Superior temporal gyrus (tissue), 1 donor: ENCODE data around the gene UIMC1.

Experiments
- DNase-seq: peaks from one replicate; pipeline ENCODE4 v3.0.0-alpha.2; 2016; ENCODE audit errors: extremely low spot score

Gene UIMC1

DNA sequence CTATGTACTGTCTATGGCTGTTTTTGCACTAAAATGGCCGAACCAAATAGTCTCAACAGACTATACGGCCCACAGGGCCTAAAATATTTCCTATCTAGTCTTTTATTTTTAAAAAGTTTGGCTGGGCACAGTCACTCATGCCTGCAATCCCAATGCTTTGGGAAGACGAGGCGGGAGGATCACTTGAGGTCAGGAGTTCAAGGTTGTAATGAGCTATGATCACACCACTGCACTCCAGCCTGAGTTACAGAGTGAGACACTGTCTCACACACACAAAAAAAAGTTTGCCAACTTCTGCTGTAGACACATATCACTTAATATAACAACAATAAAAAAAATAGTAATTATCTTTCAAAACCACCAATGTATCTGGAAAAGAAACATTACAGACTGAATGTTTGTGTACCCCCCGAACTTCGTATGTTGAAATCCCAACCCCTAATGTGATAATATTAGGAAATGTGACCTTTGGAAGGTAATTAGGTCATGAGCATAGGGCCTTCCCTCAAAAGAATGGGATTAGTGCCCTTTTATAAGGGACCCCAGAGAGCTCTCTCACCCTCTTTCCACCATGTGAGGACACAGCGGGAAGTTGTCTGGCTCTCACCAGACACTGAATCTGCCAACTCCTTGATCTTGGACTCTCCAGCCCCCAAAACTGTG, 53.9 kb downstream of the UIMC1 start:
- no peak for DNase-seq

DNA sequence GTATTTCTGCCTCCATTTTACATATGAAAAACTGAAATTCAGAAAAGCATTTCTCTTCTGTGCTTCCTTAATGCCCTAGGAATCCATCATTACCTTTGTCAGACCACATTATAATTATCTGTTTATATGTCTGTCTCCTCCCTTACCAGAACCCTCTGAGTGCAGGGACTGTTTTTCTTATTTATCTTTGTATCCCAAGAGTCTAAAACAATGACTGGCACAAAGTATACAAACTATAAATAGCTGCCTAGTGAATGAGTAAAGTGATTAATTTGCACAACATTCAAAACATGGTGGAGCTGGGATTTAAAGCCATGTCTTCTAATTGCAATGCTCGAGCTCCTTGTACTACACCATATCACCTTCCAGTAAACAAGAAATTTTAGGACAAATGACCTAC, 58.1 kb downstream of the UIMC1 start:
- DNase-seq = no peak

DNA sequence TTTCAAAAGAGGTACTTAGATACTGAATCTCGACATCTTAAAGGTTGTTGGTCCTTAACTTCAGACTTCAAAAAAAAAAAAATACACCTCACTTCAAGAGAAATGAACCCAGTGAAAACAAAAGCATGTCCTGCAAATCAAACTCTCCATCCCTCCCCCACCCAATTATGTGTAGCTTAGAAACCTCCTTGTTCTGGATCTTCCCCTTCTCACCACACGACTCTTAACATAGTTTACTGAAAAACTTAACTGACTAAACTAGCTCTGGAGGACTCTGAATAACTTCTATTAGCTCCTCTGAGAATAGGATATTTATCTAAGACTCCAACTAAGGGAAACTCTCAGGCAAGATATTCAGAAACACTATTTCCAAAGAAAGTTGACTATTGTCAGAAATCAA, 58.7 kb downstream of the UIMC1 start:
- no peak for DNase-seq

DNA sequence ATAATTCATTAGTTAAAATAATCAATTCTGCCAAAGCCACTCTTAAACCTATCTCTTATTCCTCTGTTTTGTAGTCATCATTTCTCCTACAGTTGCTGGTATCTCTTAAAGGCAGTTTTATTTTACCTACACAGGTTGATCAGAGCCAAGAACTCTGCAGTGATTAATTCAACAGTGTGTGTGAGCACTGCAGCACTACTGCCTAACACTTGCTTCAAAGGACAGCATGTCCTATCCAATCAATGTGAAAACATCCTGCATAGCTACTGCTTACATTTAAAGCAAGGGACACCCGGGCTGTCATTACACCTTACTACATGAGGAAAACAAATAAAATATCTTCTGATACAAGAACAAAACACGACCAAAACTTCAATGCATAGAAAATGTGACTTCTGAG, 62.3 kb downstream of the UIMC1 start:
- no peak for DNase-seq

DNA sequence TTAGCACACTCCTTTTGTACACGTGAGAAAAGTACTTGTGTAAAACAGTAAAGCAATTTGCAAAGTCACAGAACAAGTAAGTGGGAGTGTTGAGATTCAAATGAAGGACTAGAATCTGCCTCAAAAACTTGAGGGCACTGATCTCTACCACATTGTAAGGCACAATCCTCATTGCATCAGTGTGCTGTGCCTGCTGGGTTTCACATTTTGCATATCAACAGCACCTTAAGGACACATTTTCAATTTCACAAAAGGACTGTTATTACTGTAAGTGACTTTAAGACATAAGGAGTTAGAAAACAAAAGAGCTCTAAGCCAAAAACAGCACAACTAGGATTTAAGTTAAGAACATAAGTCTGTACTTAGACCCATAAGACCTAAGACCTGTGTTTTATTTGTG, 62.8 kb downstream of the UIMC1 start:
- DNase-seq = no peak

DNA sequence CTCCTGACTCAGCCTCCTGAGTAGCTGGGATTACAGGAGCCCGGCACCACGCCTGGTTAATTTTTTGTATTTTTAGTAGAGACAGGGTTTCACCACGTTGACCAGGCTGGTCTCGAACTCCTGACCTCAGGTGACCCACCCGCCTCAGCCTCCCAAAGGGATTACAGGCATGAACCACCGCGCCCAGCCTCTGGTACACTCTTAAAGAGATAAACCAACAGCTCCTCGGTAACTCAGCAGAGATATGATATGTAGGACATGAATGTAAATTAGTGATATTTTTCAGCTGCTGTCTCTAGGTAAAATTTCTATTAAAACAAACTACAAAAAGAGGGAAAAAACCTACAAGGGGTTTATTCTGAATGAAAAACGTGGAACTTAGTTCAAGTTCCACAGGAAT, 64.6 kb downstream of the UIMC1 start:
- DNase-seq = no peak

DNA sequence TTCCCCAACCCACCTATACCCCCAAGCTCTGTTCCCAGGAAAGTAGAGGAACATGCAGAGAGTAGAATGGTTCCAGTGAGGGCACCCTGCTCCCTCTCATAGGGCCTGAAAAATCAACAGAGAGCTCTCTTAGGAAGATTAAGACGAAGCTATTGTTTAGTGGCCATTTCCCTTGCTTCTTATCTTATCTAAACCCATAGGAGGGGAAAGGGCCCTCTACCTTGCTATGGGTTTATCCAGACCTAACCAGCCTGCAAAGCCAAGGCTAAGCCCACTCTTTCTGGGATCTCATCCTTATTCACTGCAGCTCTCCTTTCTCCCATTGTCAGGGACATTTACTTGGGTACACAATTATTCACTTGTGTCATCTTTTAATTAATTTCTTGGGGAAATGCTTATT, 68.1 kb downstream of the UIMC1 start:
- no peak for DNase-seq

DNA sequence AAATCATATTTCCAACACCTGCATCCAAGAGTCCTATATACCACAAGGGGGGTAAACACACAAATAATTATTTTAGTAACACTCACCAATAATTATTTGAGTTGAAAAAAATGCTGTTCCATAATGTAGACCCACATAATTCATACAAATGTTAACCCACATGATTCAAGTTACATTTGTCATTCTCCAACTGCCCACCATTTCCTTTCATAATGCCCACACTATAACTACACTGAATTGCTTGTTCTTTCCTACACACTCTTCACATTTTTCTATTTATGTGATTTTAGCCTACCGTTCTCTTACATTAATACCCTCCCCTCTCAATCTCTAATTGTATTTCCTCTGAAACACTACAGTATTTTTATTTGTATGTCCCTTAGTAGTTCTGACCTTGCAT, 71.6 kb downstream of the UIMC1 start:
- DNase-seq = no peak

DNA sequence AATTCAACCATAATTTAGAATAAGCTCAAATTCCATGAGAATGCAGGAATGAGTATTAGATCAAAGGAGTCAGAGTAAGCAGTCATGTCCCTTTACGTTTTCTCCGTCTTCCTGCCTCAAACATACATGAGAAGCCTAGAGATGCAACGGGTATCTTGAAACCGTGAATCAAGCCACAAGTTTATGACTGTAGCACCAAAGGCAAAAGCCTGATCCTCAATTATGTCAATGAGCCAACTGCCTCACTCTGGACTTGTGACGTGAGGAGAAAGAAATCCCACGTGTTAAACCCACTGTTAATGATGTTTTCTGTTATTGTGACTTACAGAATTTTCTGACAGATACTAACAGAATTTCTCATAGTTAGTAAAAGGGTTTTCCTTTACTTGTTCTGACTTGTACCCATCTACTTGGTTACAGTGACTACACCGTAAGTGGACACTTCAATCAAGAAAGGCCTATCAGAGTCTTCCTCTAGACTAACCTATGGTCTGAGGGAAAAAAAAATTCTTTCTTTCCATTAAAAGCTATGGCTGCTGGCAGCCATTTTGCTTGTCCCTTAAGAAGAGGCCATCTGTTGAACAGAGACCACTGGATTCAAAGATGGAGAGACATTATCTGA, 72.2 kb downstream of the UIMC1 start:
- no peak for DNase-seq

DNA sequence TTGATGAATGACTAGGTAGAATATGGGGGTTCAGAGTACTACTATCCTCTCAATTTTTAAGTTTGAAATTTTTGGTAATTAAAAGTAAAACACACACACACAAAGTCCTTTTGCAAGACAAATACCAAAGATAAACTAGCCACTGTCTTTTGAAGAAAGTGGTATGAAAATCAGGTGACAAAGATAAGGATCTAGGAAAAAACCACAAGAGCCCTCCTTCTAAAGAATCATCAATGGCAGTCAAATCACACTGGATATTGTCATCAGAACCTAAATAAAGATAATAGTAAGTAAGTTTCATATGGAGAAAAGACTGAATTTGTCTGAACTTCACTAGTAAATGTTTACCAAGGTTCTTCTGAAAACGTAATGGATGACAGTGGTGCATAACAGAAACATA, 76.9 kb downstream of the UIMC1 start:
- DNase-seq = no peak

DNA sequence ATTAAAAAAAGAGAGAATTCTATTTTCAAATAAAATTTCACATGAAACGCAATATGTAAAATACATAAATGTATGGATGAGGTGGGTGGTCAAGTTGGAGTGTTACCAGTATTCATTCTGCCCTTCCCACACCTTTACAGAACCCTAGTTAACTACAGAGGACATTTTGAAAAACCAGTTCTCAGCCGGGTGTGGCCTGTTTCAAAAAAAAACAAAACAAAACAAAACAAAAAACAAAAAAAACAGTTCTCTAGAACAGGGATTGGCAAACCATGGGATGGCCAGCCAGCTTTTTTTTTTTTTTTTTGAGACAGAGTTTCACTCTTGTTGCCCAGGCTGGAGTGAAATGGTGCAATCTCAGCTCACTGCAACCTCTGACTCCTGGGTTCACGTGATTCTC, 79.0 kb downstream of the UIMC1 start:
- DNase-seq = no peak

DNA sequence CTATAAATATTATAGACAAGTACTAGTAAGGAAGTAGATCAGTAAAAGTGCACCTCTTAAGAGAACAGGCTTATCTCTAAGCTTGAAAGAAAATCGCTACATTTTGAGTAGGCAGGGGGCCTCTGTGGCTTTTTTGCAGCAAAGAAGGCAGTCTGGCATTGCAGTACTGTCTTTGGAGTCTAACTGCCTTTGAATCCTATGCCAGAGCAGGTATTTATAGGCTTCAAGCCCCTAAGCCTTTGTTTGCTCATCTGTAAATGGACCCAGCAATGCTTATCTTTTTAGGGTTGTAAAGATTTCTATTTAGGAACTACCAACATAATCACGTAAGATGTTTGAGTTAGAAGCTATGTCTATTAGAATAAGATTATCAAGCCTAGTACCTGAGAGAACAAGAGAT, 83.8 kb downstream of the UIMC1 start:
- no peak for DNase-seq

DNA sequence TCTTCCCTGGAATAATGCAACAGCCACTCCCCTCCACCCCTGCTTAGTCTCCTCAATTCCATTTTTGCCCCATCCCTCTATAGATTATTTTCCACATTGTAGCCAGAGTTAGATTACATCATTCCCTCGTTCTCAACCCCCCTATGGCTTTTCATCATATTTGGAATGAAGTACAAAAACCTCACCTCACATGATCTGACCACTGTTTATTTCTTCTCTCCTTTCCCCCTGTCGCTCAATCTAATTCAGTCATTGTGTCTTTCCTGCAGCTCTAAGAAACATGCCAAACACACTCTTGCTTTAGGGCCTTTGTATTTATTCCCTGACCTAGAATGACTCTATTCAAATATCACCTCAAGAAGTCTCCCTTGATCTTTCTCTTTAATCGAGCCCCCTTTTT, 84.9 kb downstream of the UIMC1 start:
- no peak for DNase-seq

DNA sequence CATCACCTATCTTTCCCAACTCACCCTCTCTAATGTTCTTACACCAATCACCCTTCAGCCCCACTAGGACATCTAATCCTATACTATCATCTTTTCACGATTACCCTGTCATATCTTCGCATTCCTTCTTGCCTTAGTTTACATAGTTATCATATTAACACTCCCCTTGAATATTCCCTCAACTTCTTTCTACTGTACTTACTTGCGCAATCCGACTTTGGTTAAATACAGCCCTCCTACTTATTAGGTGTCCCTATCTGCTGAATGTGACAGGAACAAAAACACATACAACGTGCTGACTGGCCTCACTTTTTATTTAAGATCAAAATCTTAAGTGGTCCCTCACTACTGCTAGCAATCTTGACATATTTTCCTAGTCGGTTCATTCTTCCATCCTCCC, 88.0 kb downstream of the UIMC1 start:
- DNase-seq = no peak

DNA sequence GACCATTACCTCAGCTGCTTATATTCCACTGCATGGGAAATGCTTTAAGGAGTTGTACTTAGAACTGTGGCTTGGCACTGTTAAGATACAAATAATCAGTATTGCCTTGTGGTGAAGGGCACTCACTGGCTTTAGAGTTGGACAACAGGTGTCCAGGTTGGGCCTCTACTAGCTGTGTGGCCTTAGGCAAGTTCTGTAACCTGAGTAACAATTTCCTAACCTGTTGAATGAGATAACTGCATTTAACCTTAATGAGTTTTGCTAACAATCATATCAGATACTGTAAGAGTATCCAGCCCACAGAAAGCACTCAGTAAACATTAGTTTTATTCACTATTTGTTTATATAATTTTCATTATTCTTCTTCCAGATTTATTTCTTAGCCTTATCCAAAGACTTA, 90.2 kb downstream of the UIMC1 start:
- no peak for DNase-seq

DNA sequence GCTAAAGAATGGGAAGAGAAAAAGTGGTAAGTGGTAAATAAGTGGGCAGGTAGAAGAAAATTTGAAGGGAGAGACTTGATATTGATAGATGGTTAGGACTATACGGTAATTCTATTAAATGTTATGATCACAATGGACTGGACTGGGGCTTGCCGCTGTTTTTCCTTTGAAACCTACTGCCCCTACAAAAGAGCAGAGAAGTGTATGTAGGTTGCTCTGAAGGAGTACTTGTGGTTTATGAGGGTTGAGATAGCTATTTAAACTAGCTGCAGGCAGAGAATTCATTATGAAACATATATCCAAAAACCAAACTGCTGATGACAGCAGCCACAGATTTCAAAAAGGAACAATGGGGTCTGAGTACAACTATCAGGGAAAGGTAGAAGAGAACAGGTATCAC, 90.7 kb downstream of the UIMC1 start:
- DNase-seq = no peak

DNA sequence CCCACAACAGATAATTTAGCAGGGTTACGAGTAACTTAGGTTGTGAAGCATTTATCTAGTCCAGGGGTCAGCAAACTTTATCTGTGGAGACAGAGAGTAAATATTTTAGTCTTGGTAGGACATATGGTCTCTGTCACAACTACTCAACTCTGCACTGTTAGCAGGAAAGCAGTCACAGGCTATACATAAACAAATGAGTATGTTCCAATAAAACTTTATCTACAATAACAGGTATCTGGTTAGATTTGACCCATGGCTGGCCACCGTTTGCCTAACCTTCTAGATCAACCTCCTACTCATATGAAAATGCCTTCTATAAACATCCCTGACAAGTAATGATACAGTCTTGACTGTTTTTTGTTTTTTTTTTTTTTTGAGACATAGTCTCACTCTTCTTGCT, 94.5 kb downstream of the UIMC1 start:
- no peak for DNase-seq

DNA sequence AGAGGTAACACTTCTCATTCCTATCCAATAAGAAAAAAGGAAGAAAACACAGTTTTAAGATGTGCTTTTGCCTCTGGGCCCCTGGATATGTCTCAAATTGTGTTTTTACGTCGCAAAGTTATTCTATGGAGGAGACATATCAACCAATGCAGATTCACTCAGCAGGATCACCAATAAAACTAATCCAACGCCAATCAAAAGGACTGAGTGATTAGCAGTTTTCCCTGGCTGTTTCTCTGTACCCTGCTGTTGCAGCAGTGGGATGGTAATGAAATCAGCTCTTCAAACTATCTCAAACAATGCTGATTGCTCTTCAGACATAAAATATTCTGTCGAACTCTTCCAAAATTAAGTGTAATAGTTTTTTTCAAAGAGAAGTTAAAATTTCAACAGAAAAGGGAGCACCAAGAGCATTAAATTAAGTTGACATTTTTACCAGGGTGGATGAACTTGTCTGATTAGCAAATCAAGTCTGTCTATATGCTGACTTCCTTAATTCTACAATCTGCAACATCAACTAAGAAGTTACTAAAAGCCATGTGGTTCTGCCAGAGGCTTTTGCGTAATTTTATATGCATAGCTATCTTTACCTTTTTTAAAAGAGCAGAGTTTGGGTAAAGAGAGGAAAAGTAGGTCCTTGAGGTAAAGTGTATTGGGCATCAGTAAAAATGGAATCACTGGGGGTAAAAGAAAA, 97.8 kb downstream of the UIMC1 start:
- DNase-seq = no peak

DNA sequence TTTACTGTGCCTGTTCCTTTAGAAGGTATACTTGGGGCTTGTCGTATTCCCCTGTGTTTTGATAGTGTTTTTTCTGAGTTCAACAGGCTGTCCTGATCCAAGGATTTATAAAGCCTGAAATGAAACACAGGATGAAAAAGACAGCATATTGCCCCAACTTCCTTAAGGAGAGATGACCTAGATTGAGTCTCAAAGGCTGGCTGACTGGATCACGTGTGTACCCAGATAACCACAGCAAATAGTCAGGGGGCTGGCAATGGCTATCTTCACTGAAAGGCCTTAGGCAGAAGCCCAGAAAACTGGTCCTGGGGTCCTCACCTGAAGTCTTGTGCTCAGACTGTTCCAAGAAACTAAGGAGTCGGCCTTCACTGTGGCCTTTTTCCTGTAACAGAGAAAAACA, 99.8 kb downstream of the UIMC1 start:
- DNase-seq = no peak

DNA sequence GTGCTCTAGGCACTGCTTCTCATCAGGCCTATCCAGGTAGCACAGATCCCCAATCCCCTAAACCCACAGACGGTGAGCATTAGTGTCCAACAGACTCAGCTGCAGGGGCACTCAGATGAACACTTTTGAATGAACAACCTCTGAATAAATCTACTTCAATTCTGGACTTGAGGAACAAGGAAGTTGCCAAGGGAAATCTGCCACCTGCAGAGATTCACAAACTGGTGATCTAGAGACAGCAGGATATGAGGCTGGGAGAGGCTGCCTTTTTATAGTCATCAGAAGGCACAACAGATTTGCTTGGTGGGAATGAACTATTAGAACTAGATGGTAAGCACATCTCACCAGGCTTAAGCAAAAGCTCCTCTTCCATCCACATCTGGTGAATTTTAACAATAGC, 100.5 kb downstream of the UIMC1 start:
- DNase-seq = no peak

DNA sequence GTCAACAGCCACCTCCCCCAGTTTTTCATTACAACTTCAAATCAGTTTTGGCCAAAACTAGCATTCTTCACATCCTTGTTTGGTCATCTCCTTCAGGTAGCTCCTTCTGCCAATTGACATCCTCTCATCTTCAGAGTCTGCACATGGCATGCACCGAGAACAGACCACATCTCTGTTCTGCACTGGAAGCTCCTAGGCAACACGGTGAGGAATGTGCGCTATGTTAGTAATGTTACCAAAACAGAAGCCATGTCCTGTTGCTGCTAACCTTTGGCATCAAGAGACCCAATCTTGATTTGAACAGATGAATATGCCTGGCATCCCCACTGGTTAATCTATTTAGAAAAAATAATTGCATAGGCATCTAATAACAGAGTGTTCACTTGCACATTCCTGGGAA, 102.3 kb downstream of the UIMC1 start:
- no peak for DNase-seq

DNA sequence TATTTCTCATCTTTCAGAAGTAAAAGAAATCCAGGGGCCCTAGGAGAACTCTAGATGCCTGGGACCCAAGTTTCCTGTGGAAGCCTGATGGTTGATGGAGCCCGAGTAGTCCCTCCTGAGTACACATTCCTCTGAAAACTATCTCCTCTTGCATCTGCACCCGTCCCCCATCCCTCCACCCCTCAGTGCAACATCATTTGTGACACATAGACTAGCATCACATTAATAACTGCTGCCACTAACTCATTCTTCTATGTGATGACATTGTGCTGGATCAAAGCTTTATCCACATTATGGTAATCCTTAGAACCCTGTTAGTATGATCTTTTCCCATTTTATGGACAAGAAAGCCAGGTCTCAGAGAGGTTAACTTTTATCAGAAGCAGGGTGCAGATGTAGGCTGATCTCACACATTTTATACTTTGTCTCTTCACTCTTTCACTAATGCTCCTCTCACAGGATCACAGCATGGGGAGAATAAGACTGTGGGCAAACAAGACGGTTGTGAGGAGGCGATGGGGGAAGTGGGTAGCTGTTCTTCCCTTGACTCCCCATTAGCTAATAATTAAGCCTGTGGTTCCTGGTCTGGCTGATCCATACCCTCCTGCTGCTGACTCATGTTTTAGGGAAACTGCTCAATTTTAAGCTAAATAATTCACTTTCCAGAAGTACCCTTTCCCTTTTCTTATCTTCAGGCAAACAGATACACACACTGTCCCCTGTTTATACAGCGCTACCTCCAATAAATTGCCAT, 103.5 kb downstream of the UIMC1 start:
- no peak for DNase-seq
